ENCODE measurements around the gene GALNT12.

GALNT12 gene

DNA sequence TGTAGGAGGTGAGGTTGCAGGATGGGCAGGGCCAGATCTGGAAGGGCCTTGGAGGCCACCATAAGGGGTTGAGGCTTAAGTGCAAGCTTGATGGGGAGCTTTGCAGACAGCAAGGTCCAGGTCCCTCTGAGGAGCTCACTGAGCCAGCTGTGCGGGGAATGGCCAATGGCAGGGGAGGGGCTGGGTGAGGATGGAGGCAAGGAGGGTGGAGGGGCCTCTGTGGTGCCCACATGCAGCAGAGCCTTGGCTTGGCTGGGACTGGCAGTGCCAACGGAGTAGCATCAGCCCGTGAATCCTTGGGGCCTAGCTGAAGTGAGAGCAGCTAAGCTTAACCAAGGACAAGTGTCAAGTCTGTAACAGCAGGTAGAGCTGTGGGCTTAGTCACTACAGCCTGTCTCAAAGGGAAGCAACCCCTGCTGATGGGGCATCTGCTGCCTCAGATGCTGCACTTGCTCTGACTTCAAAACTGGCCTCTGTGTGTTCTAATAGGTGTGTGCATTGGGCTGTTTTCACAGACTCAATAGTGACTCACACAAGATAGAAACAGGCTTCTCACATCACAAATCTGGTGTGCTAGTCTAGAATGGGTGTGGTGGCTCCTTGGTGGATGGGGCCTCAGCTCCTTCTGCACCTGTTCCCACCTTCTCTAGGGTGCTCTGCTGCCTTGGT, 16.3 kb downstream of the GALNT12 start:
- no peak for TF ChIP-seq ZNF274 (IDR thresholded peaks at IDR 0.05; ENCODE audit: low read depth, low read length)
- H3K4me3 ChIP-seq (ENCODE audit: low read length) = no peak overlapping the region

DNA sequence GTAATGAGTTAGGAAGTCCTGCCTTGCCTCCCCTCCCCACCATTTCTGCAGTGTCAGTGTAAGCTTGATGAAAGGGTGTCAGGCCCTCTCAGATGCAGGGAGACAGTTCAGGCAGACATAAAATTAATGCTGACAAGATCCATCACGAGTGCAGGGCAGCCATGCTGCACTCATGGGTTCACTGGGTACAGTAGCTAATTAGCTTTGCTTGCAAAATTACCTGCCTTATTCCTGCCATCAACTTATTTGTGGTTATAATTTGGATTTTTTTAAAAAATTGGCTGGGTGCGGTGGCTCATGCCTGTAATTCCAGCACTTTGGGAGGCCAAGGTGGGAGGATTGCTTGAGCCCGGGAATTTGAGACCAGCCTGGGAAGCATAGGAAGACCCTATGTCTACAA, 17.9 kb downstream of the GALNT12 start:
- no peak overlapping the region for H3K4me3 ChIP-seq (ENCODE audit: low read length)
- TF ChIP-seq ZNF274 (IDR thresholded peaks at IDR 0.05; ENCODE audit: low read depth, low read length) = no peak

DNA sequence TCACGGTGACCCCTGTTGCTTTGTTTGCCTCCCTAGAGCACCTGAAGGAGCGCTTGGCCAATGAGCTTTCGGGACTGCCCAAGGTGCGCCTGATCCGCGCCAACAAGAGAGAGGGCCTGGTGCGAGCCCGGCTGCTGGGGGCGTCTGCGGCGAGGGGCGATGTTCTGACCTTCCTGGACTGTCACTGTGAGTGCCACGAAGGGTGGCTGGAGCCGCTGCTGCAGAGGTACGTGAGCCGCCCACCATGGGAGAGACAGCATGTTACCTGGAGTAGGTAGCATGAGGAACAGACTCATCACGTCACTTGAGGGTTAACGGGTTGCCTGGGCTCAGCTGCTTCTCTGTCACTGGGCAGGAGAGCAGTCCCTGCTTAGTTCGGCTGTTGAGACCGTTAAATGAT, 19.2 kb downstream of the GALNT12 start:
- no peak overlapping the region for H3K4me3 ChIP-seq (ENCODE audit: low read length)
- no peak for TF ChIP-seq ZNF274 (IDR thresholded peaks at IDR 0.05; ENCODE audit: low read depth, low read length)

DNA sequence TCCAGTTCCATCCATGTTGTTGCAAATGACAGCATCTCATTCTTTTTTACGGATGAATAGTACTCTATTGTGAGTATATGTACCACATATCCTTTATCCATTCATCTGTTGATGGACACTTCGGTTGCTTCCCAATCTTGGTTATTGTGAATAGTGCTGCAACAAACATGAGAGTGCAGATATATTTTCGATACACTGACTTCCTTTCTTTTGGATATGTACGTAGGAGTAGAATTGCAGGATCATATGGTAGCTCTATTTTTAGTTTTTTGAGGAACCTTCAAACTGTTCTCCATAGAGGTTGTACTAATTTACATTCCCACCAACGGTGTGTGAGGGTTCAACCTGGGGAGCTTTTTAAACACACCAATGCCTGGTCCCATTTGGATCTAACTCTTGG, 22.3 kb downstream of the GALNT12 start:
- no peak overlapping the region for H3K4me3 ChIP-seq (ENCODE audit: low read length)
- no peak for TF ChIP-seq ZNF274 (IDR thresholded peaks at IDR 0.05; ENCODE audit: low read depth, low read length)

DNA sequence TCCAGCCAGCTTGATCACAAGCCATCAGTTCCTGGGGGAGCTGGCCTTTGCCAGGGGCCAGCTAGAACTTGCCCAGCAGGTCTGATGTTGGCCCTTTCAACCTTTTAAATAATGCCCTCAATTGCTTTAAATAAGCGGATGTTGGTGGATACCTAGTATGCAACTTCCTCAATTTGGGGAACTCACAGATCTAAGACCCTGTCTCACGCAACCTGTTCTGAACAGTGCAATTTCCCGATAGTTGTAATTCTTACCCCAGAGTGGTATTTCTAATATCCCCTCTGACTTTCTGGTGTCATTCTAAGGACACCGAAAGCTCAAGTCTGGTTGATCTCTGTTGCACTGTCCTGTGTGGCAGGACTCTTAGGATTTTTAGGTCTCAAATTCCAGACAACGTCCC, 23.1 kb downstream of the GALNT12 start:
- no peak for TF ChIP-seq ZNF274 (IDR thresholded peaks at IDR 0.05; ENCODE audit: low read depth, low read length)
- no peak overlapping the region for H3K4me3 ChIP-seq (ENCODE audit: low read length)

DNA sequence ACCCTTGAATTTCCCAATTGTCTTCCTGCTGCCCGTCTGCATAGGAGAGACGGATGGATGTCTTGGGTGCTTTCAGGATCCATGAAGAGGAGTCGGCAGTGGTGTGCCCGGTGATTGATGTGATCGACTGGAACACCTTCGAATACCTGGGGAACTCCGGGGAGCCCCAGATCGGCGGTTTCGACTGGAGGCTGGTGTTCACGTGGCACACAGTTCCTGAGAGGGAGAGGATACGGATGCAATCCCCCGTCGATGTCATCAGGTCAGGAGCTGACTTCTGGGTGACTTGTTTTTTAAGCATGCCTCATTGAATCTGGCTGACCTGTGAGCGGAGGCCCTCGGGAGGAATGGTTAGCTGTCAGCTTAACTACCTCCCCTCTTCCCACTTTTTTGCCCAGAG, 24.2 kb downstream of the GALNT12 start:
- no peak for TF ChIP-seq ZNF274 (IDR thresholded peaks at IDR 0.05; ENCODE audit: low read depth, low read length)
- no peak overlapping the region for H3K4me3 ChIP-seq (ENCODE audit: low read length)

DNA sequence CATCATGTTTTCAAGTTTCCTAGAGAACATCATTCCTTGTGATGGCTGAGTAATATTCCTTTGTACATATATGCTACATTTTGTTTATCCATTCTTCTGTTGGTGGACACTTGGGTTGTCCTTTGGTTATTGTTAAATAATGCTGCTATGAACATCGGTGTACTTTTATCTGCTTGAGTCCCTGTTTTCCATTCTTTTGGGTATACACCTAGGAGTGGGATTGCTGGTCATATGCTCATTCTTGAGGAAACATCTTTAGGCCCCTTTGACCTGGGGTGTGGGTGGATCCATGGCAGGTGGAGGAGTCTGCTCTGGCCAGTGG, 25.3 kb downstream of the GALNT12 start:
- TF ChIP-seq ZNF274 (IDR thresholded peaks at IDR 0.05; ENCODE audit: low read depth, low read length) = no peak
- no peak overlapping the region for H3K4me3 ChIP-seq (ENCODE audit: low read length)

DNA sequence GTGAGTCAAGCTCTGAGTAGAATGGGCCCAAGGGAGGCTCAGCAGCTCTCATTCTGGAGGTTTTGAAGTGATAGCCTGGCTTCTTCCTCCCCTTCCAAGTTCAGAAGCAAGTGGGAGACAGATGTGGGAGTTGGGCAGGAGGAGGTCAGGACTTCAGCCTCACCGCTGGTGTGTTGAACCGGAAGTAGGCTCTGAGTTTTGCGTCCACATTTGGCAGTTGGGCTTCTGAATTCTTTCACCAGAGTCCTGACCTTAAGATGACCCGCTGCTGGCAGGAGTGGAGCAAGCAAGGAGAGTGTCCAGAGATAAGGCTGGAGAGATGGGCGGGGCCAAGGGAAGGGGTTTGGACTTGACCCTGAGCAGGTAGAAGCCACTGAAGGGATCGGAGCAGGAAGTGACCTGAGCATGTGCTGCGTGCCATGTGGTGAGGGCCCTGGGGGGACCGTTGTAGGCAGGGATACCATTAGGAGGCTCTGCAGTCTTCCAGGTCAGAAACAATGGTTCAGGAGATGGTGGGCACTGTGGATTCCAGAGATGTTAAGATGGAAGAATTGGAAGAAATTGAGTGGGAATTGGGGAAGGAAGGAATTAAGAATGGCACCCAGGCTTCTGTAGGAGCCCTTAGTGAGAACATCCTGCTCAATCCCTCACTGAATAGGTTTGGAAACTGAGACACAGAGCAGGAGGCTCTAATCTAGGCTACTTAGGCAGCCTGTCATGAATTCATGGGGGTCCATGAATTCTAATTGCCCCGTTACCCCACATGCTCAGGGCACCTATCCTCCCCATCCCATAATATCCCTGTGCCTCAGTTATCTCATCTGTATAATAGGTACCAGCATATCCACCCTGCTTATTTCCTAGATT, 25.9 kb downstream of the GALNT12 start:
- TF ChIP-seq ZNF274 (IDR thresholded peaks at IDR 0.05; ENCODE audit: low read depth, low read length) = no peak
- H3K4me3 ChIP-seq (ENCODE audit: low read length) = no peak overlapping the region

DNA sequence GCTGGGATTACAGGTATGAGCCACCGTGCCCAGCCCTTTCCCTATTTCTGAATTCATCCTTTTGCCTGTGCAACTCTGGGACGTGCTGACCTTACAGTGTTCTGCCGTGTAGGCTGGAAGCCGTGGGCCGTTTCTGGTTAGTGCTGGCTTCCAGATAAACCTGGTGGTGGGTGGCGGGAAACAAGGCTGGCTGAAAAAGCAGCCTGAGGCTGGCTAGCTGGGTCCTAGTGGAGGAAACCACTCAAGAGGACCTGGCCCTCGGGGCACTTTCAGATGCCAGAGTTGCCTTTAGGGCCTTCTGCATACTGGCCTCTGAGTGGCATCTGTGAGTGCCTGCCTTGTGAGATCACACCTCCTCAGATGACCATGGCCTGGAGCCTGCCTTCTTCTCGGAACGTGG, 26.9 kb downstream of the GALNT12 start:
- no peak for TF ChIP-seq ZNF274 (IDR thresholded peaks at IDR 0.05; ENCODE audit: low read depth, low read length)

DNA sequence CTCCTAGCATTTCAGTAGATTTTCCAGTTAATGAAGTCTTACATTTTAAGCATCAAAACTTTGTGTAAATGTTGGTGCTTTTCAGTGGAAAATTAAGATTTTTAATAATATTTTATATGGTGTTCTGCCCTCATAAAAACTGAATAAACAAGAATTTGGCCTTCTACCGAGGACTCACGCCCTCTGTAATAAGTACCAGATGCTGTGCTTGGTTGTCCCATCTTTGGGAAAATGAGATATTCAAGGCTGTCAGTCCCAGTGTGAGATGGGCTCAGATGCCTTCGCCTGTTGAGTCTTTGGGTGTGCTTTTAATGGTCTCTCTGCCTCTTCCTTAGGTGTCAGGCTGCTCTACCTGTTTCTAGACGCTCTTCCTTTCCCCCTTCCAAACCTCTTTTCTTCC, 28.7 kb downstream of the GALNT12 start:
- no peak for TF ChIP-seq ZNF274 (IDR thresholded peaks at IDR 0.05; ENCODE audit: low read depth, low read length)
- no peak overlapping the region for H3K4me3 ChIP-seq (ENCODE audit: low read length)

More for the DNA sequence above, 26.9 kb downstream of the GALNT12 start:
- H3K4me3 ChIP-seq (ENCODE audit: low read length) = no peak overlapping the region

DNA sequence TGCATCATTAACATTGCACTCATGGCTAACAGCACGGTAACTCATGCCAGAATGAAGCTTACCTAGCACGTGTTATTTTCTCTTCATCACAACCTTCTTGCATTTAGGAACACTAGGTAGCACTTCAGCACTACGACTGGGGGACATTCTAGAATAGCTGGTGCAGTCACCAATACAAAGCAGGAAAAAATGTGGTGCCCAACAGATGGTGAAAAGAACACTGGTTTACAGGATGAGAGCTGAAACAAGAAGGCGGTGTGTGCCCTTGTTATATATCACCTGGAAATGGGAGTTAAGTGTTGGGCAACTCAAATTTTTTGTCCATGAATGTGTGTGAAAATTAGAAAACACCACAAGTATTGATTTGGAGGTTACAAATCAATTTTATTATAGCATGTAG, 30.0 kb downstream of the GALNT12 start:
- TF ChIP-seq ZNF274 (IDR thresholded peaks at IDR 0.05; ENCODE audit: low read depth, low read length) = no peak
- H3K4me3 ChIP-seq (ENCODE audit: low read length) = no peak overlapping the region

DNA sequence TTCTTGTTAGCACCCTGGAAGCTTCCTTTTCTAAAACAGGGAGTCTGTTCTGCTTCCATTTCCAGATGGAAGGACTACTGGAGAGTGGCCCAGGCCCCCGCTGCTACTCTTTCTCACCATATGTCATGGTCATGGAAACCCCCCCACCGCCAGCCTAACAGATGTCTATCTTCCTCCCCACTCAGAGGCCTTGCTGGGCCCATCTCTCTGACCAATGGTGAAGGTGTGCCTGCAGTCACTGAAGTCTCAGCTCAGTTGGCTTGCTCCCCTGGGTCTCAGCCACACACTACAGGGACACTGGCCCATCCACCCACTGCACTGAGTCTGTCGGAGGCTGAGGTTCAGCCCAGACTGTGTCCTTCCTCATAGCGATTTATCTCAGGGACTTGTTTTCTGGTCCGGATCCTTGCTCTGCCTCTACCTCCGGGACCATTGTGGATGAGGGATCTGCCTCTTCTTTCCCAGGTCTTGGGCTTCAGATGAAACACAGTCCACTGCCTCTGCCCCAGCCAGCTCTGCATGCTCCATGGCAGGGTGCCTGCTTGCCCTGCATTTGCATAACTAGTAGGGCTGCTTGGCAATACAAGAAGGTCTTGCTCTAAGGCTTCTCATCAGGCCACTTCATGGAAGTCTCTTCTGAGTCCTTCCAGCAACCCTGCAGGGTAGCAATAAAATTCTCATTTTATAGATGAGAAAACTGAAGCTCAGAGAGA, 30.8 kb downstream of the GALNT12 start:
- H3K4me3 ChIP-seq (ENCODE audit: low read length) = no peak overlapping the region
- TF ChIP-seq ZNF274 (IDR thresholded peaks at IDR 0.05; ENCODE audit: low read depth, low read length) = no peak

DNA sequence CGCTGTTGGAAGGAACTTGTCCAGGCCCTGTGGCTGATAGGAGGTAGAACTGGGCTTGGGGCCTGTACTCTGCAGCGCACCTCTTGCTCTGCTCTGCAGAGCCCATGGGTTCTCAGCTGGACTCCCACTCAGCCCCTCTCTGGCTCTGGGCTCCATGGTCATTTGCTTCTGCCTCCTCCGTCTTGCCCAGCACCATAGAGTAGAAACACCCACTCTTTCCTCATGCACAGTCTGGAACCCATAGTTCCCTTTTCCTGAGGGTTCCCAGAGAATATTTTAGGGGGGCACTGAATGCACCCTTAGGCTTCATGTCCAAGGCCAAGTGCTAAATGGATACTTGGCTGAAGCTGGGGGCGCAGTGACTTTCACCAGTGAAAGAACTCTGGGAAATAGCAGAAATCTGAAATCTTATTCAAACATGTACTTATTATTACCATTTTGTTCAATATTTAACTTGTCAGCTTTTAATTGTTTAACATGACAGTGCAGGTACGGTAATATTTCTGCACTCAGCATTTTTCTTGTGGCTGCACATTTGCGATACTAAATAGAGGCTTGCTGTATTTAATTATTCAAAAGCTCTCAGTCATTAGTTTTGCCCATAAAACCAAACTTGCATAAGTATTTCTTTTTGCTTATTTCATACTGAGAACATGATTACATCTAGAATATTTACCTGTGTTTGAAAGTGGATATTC, 31.5 kb downstream of the GALNT12 start:
- no peak for TF ChIP-seq ZNF274 (IDR thresholded peaks at IDR 0.05; ENCODE audit: low read depth, low read length)
- H3K4me3 ChIP-seq (ENCODE audit: low read length) = no peak overlapping the region

DNA sequence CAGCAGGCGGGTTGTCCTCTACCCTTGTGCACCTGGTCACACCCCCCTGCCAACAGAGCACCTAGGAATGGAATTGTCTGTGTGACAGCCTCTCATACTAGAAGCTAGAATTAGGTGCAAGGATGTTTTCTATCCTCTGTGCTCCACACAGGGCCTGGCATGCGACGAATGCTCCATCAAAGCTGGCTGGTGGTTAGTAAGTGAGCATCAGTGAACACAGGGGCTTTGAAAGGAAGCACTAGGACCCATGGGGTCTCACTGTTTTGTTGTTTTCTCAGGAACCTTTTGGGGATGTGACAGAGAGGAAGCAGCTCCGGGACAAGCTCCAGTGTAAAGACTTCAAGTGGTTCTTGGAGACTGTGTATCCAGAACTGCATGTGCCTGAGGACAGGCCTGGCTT, 32.3 kb downstream of the GALNT12 start:
- TF ChIP-seq ZNF274 (IDR thresholded peaks at IDR 0.05; ENCODE audit: low read depth, low read length) = no peak
- H3K4me3 ChIP-seq (ENCODE audit: low read length) = no peak overlapping the region

Measured in GM08714 (cell line).